WTC11 (cell line): ENCODE measurements around the gene DMPK.

ENCODE experiments used
- SMAD3 ChIP-seq: sonication (generic); formaldehyde crosslinking; IDR thresholded peaks from 2 replicates; pipeline ENCODE4 v1.8.0; 2022; ENCODE audit warnings: missing genetic modification reagents, mild to moderate bottlenecking, borderline replicate concordance
- TP53 ChIP-seq: sonication (generic); formaldehyde crosslinking; IDR thresholded peaks from 2 replicates; pipeline ENCODE4 v1.8.1; 2023; ENCODE audit warnings: mild to moderate bottlenecking, missing genetic modification reagents
- TF ChIP-seq, protein P1 (sequence below): sonication (generic); formaldehyde crosslinking; IDR thresholded peaks from 2 replicates; pipeline ENCODE4 v1.8.1; 2022; ENCODE audit warnings: mild to moderate bottlenecking, moderate library complexity, missing genetic modification reagents
- TF ChIP-seq, protein P2 (sequence below): fragments of 200-600 bp; IDR thresholded peaks from 2 replicates; pipeline ENCODE4 v1.8.0; 2022; ENCODE audit warnings: antibody characterized with exemption
- TF ChIP-seq, protein P3 (sequence below): sonication (generic); formaldehyde crosslinking; IDR thresholded peaks from 2 replicates; pipeline ENCODE4 v1.8.1; 2023; ENCODE audit warnings: mild to moderate bottlenecking, missing genetic modification reagents, moderate library complexity

DNA sequence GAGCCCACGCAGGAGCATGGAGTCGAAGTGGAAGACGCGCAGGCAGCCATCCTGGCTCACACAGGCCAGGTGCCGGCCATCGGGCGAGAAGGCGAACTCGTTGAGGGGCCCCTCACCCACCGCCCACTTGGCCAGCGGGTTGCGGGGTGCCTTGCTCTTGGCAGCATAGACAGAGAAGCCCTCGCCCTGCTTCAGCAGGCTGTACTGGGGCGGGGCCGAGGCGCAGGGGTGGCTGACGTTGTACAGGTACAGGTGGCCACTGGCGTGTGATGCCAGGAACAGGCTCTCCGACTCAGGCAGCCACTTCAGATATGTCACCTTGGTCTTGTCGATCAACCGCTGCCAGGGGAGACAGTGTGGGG is 4.2 kb upstream of the DMPK start:
- TF ChIP-seq, protein P1, sequence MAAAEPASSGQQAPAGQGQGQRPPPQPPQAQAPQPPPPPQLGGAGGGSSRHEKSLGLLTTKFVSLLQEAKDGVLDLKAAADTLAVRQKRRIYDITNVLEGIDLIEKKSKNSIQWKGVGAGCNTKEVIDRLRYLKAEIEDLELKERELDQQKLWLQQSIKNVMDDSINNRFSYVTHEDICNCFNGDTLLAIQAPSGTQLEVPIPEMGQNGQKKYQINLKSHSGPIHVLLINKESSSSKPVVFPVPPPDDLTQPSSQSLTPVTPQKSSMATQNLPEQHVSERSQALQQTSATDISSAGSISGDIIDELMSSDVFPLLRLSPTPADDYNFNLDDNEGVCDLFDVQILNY (CRISPR knock-in tag) = no peak
- TF ChIP-seq, protein P2, sequence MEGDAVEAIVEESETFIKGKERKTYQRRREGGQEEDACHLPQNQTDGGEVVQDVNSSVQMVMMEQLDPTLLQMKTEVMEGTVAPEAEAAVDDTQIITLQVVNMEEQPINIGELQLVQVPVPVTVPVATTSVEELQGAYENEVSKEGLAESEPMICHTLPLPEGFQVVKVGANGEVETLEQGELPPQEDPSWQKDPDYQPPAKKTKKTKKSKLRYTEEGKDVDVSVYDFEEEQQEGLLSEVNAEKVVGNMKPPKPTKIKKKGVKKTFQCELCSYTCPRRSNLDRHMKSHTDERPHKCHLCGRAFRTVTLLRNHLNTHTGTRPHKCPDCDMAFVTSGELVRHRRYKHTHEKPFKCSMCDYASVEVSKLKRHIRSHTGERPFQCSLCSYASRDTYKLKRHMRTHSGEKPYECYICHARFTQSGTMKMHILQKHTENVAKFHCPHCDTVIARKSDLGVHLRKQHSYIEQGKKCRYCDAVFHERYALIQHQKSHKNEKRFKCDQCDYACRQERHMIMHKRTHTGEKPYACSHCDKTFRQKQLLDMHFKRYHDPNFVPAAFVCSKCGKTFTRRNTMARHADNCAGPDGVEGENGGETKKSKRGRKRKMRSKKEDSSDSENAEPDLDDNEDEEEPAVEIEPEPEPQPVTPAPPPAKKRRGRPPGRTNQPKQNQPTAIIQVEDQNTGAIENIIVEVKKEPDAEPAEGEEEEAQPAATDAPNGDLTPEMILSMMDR = no peak
- TF ChIP-seq TP53 (CRISPR knock-in tag) = no peak
- TF ChIP-seq, protein P3, sequence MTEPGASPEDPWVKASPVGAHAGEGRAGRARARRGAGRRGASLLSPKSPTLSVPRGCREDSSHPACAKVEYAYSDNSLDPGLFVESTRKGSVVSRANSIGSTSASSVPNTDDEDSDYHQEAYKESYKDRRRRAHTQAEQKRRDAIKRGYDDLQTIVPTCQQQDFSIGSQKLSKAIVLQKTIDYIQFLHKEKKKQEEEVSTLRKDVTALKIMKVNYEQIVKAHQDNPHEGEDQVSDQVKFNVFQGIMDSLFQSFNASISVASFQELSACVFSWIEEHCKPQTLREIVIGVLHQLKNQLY (CRISPR knock-in tag) = no peak
- no peak for TF ChIP-seq SMAD3 (CRISPR knock-in tag)
